Measurements from ENCODE around the gene ACAP1.

- TF ChIP-seq, protein P1, sequence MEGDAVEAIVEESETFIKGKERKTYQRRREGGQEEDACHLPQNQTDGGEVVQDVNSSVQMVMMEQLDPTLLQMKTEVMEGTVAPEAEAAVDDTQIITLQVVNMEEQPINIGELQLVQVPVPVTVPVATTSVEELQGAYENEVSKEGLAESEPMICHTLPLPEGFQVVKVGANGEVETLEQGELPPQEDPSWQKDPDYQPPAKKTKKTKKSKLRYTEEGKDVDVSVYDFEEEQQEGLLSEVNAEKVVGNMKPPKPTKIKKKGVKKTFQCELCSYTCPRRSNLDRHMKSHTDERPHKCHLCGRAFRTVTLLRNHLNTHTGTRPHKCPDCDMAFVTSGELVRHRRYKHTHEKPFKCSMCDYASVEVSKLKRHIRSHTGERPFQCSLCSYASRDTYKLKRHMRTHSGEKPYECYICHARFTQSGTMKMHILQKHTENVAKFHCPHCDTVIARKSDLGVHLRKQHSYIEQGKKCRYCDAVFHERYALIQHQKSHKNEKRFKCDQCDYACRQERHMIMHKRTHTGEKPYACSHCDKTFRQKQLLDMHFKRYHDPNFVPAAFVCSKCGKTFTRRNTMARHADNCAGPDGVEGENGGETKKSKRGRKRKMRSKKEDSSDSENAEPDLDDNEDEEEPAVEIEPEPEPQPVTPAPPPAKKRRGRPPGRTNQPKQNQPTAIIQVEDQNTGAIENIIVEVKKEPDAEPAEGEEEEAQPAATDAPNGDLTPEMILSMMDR (IDR thresholded peaks at IDR 0.05; ENCODE audit: low read depth, low read length), result no peak
- TF ChIP-seq MYC (IDR thresholded peaks at IDR 0.05; ENCODE audit: low read depth, low read length), result no peak
Measured at GRCh38 chr17:7374353-7374752, 38.0 kb downstream of the ACAP1 start.
